Measurements from ENCODE around the gene CBARP.

The CBARP gene

GRCh38 chr19:1265615-1266128 is 27.9 kb upstream of the CBARP start:
- DNase-seq (ENCODE audit: low read depth) = no peak

GRCh38 chr19:1264801-1265614 is 27.2 kb upstream of the CBARP start:
- DNase-seq (ENCODE audit: low read depth) = no peak

- no peak for DNase-seq (ENCODE audit: low read depth)
Observed at GRCh38 chr19:1263188-1263587, 25.4 kb upstream of the CBARP start.

GRCh38 chr19:1262623-1263123 is 24.9 kb upstream of the CBARP start:
- no peak for DNase-seq (ENCODE audit: low read depth)

GRCh38 chr19:1261798-1262622 is 24.2 kb upstream of the CBARP start:
- DNase-seq (ENCODE audit: low read depth) = no peak

- no peak for DNase-seq (ENCODE audit: low read depth)
Observed at GRCh38 chr19:1261538-1261797, 23.7 kb upstream of the CBARP start.

GRCh38 chr19:1260749-1261537 is 23.1 kb upstream of the CBARP start:
- DNase-seq (ENCODE audit: low read depth) = peak; percentile 97

GRCh38 chr19:1259876-1260748 is 22.3 kb upstream of the CBARP start:
- no peak for DNase-seq (ENCODE audit: low read depth)

GRCh38 chr19:1259206-1259875 is 21.5 kb upstream of the CBARP start:
- DNase-seq (ENCODE audit: low read depth) = no peak

- no peak for DNase-seq (ENCODE audit: low read depth)
Observed at GRCh38 chr19:1258707-1259205, 21.0 kb upstream of the CBARP start.

- no peak for DNase-seq (ENCODE audit: low read depth)
Observed at GRCh38 chr19:1258163-1258492, 20.3 kb upstream of the CBARP start.

GRCh38 chr19:1257475-1258162 is 19.8 kb upstream of the CBARP start:
- DNase-seq (ENCODE audit: low read depth) = no peak

- no peak for DNase-seq (ENCODE audit: low read depth)
Observed at GRCh38 chr19:1256646-1257474, 19.1 kb upstream of the CBARP start.

GRCh38 chr19:1255186-1256161 is 17.7 kb upstream of the CBARP start:
- DNase-seq (ENCODE audit: low read depth) = no peak

GRCh38 chr19:1254530-1255185 is 16.9 kb upstream of the CBARP start:
- no peak for DNase-seq (ENCODE audit: low read depth)

- no peak for DNase-seq (ENCODE audit: low read depth)
Observed at GRCh38 chr19:1254081-1254527, 16.3 kb upstream of the CBARP start.

- DNase-seq (ENCODE audit: low read depth) = no peak
Observed at GRCh38 chr19:1253514-1254080, 15.8 kb upstream of the CBARP start.

Data from T follicular helper cell (primary cell).